GM19438 (cell line): ENCODE results near the gene PRDM9.
"Not testable (repeated sequence)": the region's sequence is repeated elsewhere in the genome, so short reads cannot be mapped to it uniquely, and the experiment has no call there.

Experiments used
- ATAC-seq: cut with Tn5 transposase; IDR thresholded peaks from one replicate; pipeline ENCODE4 v1.9.1; 2021; ENCODE audit warnings: low read depth; ENCODE audit not compliant: unreplicated experiment

Gene PRDM9

DNA sequence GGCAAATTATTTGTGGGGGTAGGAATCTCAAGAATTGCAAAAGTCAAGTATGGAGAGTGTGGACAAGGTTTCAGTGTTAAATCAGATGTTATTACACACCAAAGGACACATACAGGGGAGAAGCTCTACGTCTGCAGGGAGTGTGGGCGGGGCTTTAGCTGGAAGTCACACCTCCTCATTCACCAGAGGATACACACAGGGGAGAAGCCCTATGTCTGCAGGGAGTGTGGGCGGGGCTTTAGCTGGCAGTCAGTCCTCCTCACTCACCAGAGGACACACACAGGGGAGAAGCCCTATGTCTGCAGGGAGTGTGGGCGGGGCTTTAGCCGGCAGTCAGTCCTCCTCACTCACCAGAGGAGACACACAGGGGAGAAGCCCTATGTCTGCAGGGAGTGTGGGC is 19.2 kb downstream of the PRDM9 start:
- not testable (repeated sequence) for ATAC-seq

GRCh38 chr5:23527216-23527920 is 20.0 kb downstream of the PRDM9 start:
- not testable (repeated sequence) for ATAC-seq

DNA sequence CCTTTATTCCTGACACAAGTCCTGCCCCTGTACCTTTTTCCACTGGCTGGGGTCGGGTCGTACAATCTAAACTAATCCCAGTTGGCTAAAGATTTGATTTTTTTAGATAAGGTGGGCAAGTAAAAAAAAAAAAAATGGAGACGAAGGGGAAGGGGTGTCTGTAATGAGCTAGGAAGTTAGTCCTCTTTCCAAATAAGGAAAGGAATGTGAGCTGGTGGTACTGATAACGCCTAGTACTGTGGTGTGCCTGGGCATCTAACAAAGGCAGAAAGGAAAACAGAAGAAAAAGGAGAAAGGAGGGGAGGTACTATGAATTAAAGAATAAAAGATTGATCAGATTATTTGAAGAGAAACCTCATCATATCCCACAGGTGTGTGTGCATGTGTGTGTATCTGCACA is 21.3 kb downstream of the PRDM9 start:
- no peak for ATAC-seq

DNA sequence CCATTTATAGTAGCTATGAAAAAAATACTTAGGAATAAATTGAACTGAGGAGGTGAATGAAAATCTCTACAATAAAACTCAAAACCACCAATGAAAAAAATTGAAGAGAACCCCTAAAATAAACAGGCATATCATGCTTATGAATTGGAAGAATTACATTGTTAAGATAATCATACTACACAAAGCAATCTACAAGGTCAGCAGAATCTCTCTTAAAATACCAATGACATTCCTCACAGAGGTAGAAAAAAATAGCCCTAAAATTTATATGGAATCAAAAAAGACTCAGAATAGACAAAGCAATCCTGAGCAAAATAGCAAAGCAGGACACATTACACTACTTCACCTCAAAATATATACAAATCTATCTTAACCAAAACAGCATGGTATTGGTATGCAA is 23.2 kb downstream of the PRDM9 start:
- ATAC-seq: no peak

DNA sequence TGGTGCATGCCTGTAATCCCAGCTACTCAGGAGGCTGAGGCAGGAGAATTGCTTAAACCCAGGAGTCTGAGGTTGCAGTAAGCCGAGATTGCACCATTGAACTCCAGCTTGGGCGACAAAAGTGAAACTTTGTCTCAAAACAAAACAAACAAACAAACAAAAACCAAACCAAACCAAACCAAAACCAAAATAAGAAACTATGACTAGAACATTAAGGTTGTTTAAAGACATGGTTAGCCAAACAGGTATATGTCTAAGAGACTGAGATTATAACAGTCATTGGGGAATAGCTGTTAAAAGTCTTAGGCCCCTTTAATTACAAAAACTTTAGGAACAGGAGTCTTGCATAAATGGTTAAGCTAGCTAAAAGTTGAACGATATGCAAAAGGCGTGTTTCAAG is 63.6 kb downstream of the PRDM9 start:
- ATAC-seq: no peak
